ENCODE measurements around the gene FUOM.

Gene FUOM

GRCh38 chr10:133359554-133359971, 1.7 kb upstream of the FUOM start:
- TF ChIP-seq, protein P1, sequence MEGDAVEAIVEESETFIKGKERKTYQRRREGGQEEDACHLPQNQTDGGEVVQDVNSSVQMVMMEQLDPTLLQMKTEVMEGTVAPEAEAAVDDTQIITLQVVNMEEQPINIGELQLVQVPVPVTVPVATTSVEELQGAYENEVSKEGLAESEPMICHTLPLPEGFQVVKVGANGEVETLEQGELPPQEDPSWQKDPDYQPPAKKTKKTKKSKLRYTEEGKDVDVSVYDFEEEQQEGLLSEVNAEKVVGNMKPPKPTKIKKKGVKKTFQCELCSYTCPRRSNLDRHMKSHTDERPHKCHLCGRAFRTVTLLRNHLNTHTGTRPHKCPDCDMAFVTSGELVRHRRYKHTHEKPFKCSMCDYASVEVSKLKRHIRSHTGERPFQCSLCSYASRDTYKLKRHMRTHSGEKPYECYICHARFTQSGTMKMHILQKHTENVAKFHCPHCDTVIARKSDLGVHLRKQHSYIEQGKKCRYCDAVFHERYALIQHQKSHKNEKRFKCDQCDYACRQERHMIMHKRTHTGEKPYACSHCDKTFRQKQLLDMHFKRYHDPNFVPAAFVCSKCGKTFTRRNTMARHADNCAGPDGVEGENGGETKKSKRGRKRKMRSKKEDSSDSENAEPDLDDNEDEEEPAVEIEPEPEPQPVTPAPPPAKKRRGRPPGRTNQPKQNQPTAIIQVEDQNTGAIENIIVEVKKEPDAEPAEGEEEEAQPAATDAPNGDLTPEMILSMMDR (IDR thresholded peaks at IDR 0.05; ENCODE audit: borderline replicate concordance, insufficient read depth, low read depth, low read length): no peak
- H3K4me3 ChIP-seq (ENCODE audit: low read depth, low read length): no peak overlapping the region

DNA sequence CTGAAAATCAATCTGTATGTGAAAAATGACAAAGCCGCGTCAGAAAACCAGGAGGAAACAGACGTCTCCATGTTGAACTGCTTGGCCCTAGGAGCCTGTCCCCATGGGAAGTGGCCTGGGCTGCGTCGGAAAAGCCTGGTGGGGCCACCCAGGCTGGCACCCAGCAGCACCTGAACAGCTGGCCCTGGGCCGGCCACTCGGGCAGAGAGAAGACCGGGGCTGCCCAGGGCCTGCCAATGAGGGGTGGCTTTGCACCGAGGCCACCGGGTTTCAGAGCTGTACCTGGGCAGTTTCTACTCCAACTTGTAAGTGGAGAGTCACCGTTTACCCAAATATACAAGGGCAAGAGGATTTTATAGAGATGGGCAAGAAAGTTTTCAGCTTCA, 1.1 kb upstream of the FUOM start:
- no peak overlapping the region for H3K4me3 ChIP-seq (ENCODE audit: low read depth, low read length)
- TF ChIP-seq, protein P1 (IDR thresholded peaks at IDR 0.05; ENCODE audit: borderline replicate concordance, insufficient read depth, low read depth, low read length): no peak

- TF ChIP-seq, protein P1 (IDR thresholded peaks at IDR 0.05; ENCODE audit: borderline replicate concordance, insufficient read depth, low read depth, low read length): no peak
Observed at GRCh38 chr10:133358162-133358924, 524 bp upstream of the FUOM start.

DNA sequence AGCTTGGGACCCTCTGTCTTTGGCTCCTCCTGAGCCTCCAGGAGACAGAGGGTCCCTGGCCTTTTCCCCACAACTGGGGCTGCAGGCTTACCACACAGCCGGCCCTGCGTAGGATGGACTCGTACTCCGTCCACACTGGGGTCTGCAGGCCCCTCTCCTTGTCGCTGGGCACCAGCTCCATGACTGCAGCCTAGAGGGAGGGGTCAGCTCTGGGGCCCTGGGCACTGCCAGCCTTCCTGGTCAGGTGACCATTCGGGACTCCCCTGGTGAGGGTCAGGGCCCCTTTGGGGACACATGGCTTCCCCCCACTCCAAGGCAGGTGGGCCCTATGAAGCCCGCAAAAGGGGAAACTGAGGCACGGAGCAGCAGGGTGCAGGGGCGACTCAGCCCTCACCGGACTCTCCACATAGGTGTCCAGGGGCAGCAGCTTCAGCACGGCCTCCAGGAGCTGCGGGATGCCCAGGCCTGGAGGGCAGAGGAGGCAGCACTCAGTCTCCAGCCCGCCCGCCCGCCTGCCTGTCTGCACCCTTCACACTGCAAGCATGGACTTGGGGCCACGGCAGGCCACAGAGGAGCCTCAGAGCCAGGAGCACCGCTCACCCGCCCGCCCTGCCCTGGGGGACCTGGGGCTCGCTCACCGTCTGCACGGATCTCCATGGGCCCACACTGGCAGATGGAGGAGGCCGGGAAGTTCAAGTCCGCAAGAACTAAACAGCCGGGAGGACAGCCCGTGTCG, 1.1 kb downstream of the FUOM start:
- peak overlapping the region; percentile 73 for H3K4me3 ChIP-seq (ENCODE audit: low read depth, low read length)
- TF ChIP-seq, protein P1 (IDR thresholded peaks at IDR 0.05; ENCODE audit: borderline replicate concordance, insufficient read depth, low read depth, low read length): no peak

More at GRCh38 chr10:133358162-133358924, 524 bp upstream of the FUOM start:
- H3K4me3 ChIP-seq (ENCODE audit: low read depth, low read length): no peak overlapping the region

- TF ChIP-seq, protein P1 (IDR thresholded peaks at IDR 0.05; ENCODE audit: borderline replicate concordance, insufficient read depth, low read depth, low read length): no peak
- H3K4me3 ChIP-seq (ENCODE audit: low read depth, low read length): no peak overlapping the region
Observed at GRCh38 chr10:133355991-133356390, 1.8 kb downstream of the FUOM start.

DNA sequence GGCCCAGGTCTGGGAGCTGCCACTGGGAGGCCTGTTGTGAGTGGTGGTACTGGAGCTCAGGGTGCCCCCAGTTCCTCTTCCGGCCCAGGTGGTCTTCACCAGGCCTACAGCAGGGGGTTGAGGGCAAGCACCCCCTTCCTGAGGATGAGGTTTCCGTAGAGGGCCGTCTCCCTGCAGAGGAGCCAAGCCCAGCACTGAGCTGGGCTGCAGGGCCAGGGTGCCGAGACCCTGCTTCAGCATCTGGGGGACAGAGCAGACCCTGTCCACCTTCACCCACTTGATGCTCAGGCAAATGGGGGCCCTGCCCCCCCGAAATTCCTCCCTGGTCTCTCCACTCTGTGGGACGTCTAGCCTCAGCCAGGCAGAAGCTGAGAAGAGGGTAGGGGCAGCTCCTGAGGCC, 2.6 kb downstream of the FUOM start:
- no peak overlapping the region for H3K4me3 ChIP-seq (ENCODE audit: low read depth, low read length)
- TF ChIP-seq, protein P1 (IDR thresholded peaks at IDR 0.05; ENCODE audit: borderline replicate concordance, insufficient read depth, low read depth, low read length): no peak

Data from GM12875 (cell line).